ENCODE measurements around the gene MPRIP.
"Not testable (repeated sequence)": the region's sequence is repeated elsewhere in the genome, so short reads cannot be mapped to it uniquely, and the experiment has no call there.

MPRIP gene

GRCh38 chr17:17153709-17154108, 111.5 kb downstream of the MPRIP start:
- DNase-seq: no peak

DNA sequence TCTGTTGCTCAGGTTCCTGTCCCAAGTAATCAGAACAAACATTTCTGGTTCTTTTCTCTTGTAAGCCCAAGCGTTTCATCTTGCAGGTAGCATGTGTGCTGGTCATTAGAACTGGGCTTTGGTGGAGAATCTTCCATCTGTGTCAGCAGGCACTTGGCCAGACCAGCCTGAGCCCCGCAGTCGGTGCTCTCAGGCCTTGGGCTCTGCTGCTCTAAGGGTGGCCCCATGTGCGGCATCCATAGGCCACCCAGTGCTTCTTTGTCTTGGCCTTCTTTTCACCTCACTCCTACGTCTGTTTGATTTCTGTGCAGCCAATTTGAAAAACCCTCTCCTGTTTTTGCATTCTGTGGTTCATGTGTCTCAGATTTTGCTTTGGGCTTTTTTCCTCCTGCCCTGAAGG, 112.3 kb downstream of the MPRIP start:
- DNase-seq: no peak

GRCh38 chr17:17154981-17155380, 112.7 kb downstream of the MPRIP start:
- DNase-seq: no peak

- DNase-seq: no peak
These were observed 113.3 kb downstream of the MPRIP start for GRCh38 chr17:17155568-17155967.

- DNase-seq: no peak
These were observed 113.8 kb downstream of the MPRIP start for GRCh38 chr17:17156107-17156506.

DNA sequence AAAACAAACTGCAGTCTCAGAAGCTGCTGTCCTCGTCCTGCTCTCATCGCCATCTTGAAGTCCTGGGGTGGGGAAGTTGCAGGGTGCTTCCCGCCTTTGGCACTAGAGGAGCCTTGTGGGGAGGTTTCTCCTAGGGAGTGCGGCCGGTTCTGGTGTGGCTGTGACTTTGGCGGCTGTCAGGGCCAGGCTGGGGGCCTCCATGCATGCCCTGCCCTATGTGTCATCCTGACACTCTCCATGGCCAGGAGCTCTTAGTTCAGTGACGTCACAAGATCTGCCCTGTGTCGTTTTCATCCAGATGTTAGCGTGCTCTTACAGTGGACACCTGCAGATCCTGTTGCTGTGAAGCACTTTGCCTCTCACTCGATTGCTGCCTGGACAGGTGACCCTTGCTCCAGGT, 114.3 kb downstream of the MPRIP start:
- no peak for DNase-seq

DNA sequence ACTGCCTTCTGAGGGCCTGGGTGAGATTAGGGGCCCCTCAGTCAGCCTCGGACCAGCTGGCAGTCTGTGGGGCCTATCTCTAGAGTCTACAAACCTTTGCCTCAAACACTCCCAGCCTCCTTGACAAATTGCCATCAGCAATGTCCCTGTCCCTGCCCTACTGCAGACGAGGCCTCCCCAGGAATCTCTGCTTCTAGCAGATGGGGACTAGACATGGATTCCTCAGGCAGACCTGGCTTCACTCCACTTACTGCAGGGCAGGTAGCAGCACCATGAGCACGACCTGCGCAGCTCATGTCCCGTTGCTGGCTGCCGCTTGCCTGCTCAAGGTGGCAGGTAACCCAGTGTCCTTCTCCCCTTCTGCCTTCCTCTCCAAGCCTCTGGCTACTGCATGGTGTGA, 114.8 kb downstream of the MPRIP start:
- DNase-seq: no peak

DNA sequence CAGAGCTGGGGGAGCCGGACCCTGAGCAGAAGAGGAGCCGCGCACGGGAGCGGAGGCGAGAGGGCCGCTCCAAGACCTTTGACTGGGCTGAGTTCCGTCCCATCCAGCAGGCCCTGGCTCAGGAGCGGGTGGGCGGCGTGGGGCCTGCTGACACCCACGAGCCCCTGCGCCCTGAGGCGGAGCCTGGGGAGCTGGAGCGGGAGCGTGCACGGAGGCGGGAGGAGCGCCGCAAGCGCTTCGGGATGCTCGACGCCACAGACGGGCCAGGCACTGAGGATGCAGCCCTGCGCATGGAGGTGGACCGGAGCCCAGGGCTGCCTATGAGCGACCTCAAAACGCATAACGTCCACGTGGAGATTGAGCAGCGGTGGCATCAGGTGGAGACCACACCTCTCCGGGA, 116.2 kb downstream of the MPRIP start:
- not testable (repeated sequence) for DNase-seq

DNA sequence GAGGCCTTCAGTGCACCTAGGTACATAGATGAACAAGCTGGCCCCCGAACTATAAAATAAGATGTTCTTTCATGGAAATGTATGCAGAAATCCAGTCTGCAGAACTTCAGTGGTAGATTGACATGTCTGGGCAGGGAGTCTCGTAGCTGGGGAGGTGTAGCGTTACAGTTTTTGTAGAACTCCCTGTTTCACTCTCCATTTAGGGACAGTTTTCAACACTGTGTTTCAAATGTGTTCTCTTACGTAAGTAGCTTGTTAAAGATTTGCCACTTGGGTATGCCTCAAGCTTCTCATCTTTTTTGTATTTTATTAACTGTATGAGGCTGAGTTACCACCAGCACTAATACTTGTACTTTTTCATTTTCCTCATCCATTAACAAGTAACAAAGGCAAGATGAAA, 117.3 kb downstream of the MPRIP start:
- DNase-seq: no peak

DNA sequence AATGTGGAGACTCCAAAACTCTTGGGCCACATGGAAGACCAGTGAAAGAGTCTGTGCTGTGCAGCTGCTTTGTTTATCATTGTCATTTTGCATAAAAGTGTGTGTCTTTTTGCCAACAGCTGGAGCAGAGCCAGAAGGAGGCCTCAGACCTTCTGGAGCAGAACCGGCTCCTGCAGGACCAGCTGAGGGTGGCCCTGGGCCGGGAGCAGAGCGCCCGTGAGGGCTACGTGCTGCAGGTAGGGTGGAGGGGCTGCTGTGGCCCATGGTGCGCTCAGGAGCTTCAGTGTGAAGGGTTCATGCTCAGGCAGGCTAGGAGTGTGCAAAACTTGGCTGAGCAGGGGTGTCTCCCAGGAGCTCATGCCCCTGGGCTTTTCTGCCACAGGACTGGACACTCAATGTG, 118.9 kb downstream of the MPRIP start:
- no peak for DNase-seq

- no peak for DNase-seq
These were observed 119.5 kb downstream of the MPRIP start for GRCh38 chr17:17161759-17162158.

DNA sequence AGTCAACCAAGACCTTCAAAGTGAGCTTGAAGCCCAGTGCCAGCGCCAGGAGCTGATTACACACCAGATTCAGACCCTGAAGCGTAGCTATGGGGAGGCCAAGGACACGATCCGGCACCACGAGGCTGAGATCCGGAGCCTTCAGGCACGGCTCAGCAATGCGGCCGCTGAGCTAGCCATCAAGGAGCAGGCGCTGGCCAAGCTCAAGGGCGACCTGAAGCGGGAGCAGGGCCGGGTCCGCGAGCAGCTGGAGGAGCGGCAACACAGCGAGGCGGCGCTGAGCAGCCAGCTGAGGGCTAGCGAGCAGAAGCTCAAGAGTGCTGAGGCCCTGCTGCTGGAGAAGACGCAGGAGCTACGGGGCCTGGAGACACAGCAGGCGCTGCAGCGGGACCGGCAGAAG, 121.9 kb downstream of the MPRIP start:
- no peak for DNase-seq

DNA sequence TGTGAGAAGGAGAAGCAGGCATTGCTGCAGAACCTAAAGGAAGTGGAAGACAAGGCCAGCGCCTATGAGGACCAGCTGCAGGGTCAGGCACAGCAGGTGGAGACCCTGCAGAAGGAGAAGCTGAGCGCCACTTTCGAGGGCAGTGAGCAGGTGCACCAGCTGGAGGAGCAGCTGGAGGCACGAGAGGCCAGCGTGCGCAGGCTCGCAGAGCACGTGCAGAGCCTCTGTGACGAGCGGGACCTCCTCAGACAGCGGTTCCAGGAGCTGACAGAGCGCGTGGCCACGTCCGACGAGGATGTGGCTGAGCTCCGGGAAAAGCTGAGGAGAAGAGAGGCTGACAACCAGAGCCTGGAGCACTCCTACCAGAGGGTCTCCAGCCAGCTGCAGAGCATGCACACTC, 122.4 kb downstream of the MPRIP start:
- DNase-seq: no peak

- no peak for DNase-seq
These were observed 123.5 kb downstream of the MPRIP start for GRCh38 chr17:17165666-17166308.

GRCh38 chr17:17166446-17166845, 124.2 kb downstream of the MPRIP start:
- no peak for DNase-seq

- no peak for DNase-seq
These were observed 125.1 kb downstream of the MPRIP start for GRCh38 chr17:17167356-17167755.

GRCh38 chr17:17167986-17168385, 125.7 kb downstream of the MPRIP start:
- DNase-seq: no peak

DNA sequence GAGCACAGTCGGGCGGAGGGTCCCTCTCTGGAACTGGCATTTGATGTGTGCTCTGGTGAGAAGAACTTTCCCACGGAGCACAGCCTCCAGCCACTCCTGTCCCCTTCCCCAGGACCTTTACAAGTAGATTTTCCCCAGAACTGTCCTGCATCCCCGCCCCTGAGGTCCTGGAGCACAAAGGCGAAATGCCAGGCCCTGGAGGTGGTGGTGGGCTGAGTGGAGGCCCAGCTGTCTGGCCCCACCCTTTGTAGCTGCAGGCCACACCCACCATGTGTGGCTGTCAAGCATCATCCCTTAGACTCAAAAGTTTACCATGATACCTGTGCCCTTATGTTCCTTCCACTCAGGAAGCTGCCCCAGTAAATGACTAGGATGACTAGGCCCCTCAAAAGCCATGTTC, 126.1 kb downstream of the MPRIP start:
- no peak for DNase-seq

DNA sequence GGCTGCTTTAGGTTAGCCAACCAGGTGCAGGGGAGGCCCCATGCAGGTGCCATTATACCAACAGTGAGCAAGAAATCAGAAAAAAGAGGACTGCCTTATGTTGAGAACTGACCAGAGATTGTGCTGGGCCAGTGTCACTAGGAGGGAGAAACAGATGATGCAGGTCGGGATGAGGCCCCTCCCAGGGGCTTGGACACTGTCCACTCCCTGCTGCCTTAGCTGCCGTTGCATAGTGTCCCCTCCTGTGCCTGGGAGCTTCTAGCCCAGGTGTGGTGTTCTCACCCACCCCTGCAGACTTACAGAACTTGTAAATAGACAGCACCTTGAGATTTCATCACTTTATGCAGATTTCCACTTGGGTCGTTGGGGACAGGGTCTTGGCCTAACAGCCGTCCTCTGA, 127.1 kb downstream of the MPRIP start:
- no peak for DNase-seq

GRCh38 chr17:17170346-17170985, 128.2 kb downstream of the MPRIP start:
- no peak for DNase-seq

DNA sequence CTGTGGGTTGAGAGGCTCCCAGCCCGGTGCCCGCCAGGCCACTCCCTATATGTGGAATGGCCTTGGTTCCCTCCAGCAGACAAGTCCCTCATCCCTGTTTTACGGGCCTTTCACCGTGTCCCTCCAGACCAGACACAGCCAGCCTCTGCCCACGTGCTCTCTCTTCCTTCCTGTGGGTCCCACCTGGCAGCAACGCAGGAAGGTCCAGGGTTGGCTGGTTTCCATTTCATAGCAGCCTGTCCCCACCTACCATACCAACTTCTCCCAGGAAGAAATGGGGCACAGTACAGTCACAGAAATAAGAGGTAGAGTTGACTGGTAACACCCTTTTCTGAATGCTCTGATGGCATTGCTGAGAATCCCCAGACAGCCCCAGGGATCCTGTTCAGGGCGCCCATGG, 128.9 kb downstream of the MPRIP start:
- DNase-seq: no peak

- DNase-seq: peak; percentile 56
These were observed 130.0 kb downstream of the MPRIP start for GRCh38 chr17:17172001-17172939.

GRCh38 chr17:17172990-17173389, 130.7 kb downstream of the MPRIP start:
- DNase-seq: no peak

- DNase-seq: no peak
These were observed 131.7 kb downstream of the MPRIP start for GRCh38 chr17:17173921-17174320.

Data from NCI-H69 (cell line).